Prostate gland (tissue), 2 donors: ENCODE measurements around the gene PCDH9. TPM values are rescaled to one million over a fixed set of nuclear protein-coding genes. Genes with fewer than 3 reads are reported as not detected.

Experiments used
- DNase-seq: peaks from one replicate; pipeline ENCODE4 v3.0.0-alpha.2; 2019; ENCODE audit warnings: low spot score
- H3K27ac ChIP-seq, 2 donors: fragments of 200-600 bp; sonication (generic); 2 replicates each; pipeline ENCODE4 v1.5.1; 2017 to 2019
- H3K27me3 ChIP-seq: fragments of 200-600 bp; sonication (generic); replicated peaks from 2 replicates; pipeline ENCODE4 v1.5.1; 2019; ENCODE audit not compliant: insufficient read depth
- H3K36me3 ChIP-seq, 2 donors: fragments of 200-600 bp; sonication (generic); 1 replicate in 1 of 2; 2 replicates in 1 of 2; pipeline versions ENCODE4 v1.5.1 to v1.8.1; 2017 to 2019
- H3K4me1 ChIP-seq: fragments of 200-600 bp; sonication (generic); replicated peaks from 2 replicates; pipeline ENCODE4 v1.5.1; 2019
- H3K4me3 ChIP-seq, 2 donors: fragments of 200-600 bp; sonication (generic); 2 replicates each; pipeline ENCODE4 v1.5.1; 2017 to 2019
- H3K9me3 ChIP-seq: fragments of 200-600 bp; sonication (generic); 2 replicates; pipeline ENCODE4 v1.5.1; 2017
- POLR2A ChIP-seq: fragments of 450-650 bp; IDR thresholded peaks from one replicate; pipeline ENCODE4 v1.6.1; 2016; ENCODE audit warnings: antibody characterized with exemption, mild to moderate bottlenecking
- POLR2AphosphoS5 ChIP-seq: sonication (generic); formaldehyde crosslinking; IDR thresholded peaks from one replicate; pipeline ENCODE4 v1.6.1; 2017; ENCODE audit warnings: antibody characterized with exemption
- WGBS: methylation state at CpG from one replicate; pipeline ENCODE4 v1.1.5; 2018; 5-methylcytosine and 5-hydroxymethylcytosine counted together
- intact Hi-C: fragments of 100-400 bp; cut with DNase I; formaldehyde crosslinking; loops from one replicate; pipeline ENCODE4 v1.14.2; 2022
- total RNA-seq, 2 donors: library from RNA; depleted of rRNA; stranded (reverse); fragments of >200 nt; gene quantifications; one replicate each; pipeline ENCODE4 v1.1.0, GENCODE V29; 2016
- TF ChIP-seq, protein P1 (sequence below), 4 experiments: fragments of 200-600 bp in 2 of 4; fragments of 450-650 bp in 2 of 4; sonication (generic) in 2 of 4; IDR thresholded peaks; 1 replicate in 3 of 4; 2 replicates in 1 of 4; pipeline ENCODE4 v1.5.1; 2016 to 2019; ENCODE audit warnings: antibody characterized with exemption in 4 of 4, mild to moderate bottlenecking in 2 of 4, moderate library complexity in 2 of 4

Gene PCDH9
- total RNA-seq, 2 donors from 2014 or later: 1.8 to 5.5 TPM

GRCh38 chr13:66462187-66462586, 767.9 kb downstream of the PCDH9 start:
- Histone ChIP-seq H3K36me3 (no peaks in the 10 kb centered on the region), H3K27me3 (no peaks in the 10 kb centered on the region), H3K9me3 (no peaks in the 10 kb centered on the region), H3K27ac (no peak overlapping the region), H3K4me1 (no peaks in the 10 kb centered on the region), H3K4me3 (no peak overlapping the region)
- intact Hi-C loops: no loop called here
- 46% methylated on average over 3 of the region's 3 CpGs for WGBS
- DNase-seq: no peak
- no peak for TF ChIP-seq POLR2A
- TF ChIP-seq, protein P1, sequence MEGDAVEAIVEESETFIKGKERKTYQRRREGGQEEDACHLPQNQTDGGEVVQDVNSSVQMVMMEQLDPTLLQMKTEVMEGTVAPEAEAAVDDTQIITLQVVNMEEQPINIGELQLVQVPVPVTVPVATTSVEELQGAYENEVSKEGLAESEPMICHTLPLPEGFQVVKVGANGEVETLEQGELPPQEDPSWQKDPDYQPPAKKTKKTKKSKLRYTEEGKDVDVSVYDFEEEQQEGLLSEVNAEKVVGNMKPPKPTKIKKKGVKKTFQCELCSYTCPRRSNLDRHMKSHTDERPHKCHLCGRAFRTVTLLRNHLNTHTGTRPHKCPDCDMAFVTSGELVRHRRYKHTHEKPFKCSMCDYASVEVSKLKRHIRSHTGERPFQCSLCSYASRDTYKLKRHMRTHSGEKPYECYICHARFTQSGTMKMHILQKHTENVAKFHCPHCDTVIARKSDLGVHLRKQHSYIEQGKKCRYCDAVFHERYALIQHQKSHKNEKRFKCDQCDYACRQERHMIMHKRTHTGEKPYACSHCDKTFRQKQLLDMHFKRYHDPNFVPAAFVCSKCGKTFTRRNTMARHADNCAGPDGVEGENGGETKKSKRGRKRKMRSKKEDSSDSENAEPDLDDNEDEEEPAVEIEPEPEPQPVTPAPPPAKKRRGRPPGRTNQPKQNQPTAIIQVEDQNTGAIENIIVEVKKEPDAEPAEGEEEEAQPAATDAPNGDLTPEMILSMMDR (IDR thresholded peaks at IDR 0.05): no peak
- no peak for TF ChIP-seq POLR2AphosphoS5

DNA sequence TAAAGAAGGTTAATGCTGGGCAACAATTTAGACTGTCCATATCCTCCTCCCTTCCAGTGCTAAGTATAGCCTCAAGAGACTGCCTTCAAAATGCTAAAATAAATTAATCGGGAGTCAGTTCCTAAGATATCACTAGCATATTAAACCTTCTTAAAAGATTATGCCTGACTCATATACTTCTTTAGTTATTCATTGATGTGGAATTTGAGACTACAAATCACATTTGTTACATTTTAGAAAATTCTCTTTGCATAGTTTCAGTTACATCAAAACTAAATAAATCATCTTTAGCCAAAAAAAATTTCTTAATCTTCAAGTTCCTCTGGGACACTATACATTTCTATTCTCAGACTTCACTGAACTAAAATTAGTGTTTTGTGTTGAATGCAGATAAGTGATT, 769.1 kb downstream of the PCDH9 start:
- intact Hi-C loops: no loop called here
- no peak for TF ChIP-seq POLR2AphosphoS5
- no peak for TF ChIP-seq POLR2A
- TF ChIP-seq, protein P1 (IDR thresholded peaks at IDR 0.05): no peak
- Histone ChIP-seq H3K27me3 (no peaks in the 10 kb centered on the region), H3K36me3 (no peaks in the 10 kb centered on the region), H3K9me3 (no peaks in the 10 kb centered on the region), H3K4me1 (no peaks in the 10 kb centered on the region), H3K4me3 (no peak overlapping the region), H3K27ac (no peak overlapping the region)
- 76% methylated on average over 1 of the region's 1 CpG for WGBS
- no peak for DNase-seq

GRCh38 chr13:66459634-66460033, 770.5 kb downstream of the PCDH9 start:
- WGBS: 94% methylated on average over 3 of the region's 3 CpGs
- H3K9me3 ChIP-seq: no peaks in the 10 kb centered on the region
- no peaks in the 10 kb centered on the region for H3K36me3 ChIP-seq
- intact Hi-C loops: no loop called here
- TF ChIP-seq POLR2AphosphoS5 (no peak), POLR2A (no peak)
- TF ChIP-seq, protein P1 (IDR thresholded peaks at IDR 0.05): no peak
- no peak for DNase-seq
- H3K4me1 ChIP-seq: no peaks in the 10 kb centered on the region
- H3K27ac ChIP-seq: no peak overlapping the region
- no peak overlapping the region for H3K4me3 ChIP-seq
- no peaks in the 10 kb centered on the region for H3K27me3 ChIP-seq

- H3K4me1 ChIP-seq: no peaks in the 10 kb centered on the region
- TF ChIP-seq POLR2A (no peak), POLR2AphosphoS5 (no peak)
- TF ChIP-seq, protein P1 (IDR thresholded peaks at IDR 0.05): no peak
Measured at GRCh38 chr13:66459143-66459542, 771.0 kb downstream of the PCDH9 start.

DNA sequence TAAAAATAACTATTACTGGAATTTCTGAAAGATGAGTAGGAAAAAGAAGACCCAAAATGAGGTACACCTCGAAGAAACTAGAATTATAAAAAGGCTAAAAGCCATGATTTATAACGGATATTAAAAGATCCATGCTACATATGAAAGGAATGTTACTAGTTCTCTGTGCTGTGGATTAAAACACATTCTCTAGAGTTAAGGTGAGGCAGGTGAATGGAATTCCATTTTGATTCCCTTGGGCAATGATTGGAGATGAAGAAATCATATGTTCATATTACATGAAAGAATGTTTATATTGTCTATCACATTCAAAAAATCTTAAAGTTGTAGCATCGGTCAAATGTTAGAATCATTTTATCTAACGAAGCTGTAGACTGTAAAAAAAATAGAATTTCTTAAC, 783.7 kb downstream of the PCDH9 start:
- Histone ChIP-seq H3K27ac (no peak overlapping the region), H3K9me3 (no peaks in the 10 kb centered on the region), H3K27me3 (no peaks in the 10 kb centered on the region), H3K4me3 (no peak overlapping the region), H3K36me3 (no peaks in the 10 kb centered on the region), H3K4me1 (no peaks in the 10 kb centered on the region)
- TF ChIP-seq POLR2A: no peak
- intact Hi-C loops: no loop called here
- 83% methylated on average over 4 of the region's 4 CpGs for WGBS
- no peak for DNase-seq

More at GRCh38 chr13:66459143-66459542, 771.0 kb downstream of the PCDH9 start:
- no peak overlapping the region for H3K4me3 ChIP-seq
- intact Hi-C loops: no loop called here
- no peaks in the 10 kb centered on the region for H3K36me3 ChIP-seq
- WGBS: 78% methylated on average over 2 of the region's 2 CpGs
- H3K9me3 ChIP-seq: no peaks in the 10 kb centered on the region
- no peak overlapping the region for H3K27ac ChIP-seq
- DNase-seq: no peak
- H3K27me3 ChIP-seq: no peaks in the 10 kb centered on the region
